Stomach smooth muscle (tissue), 2 donors: ENCODE results near the gene IL26.

ENCODE experiments used
- H3K27ac ChIP-seq: one replicate; pipeline ENCODE4 v1.7.0; 2013; ENCODE audit warnings: mild to moderate bottlenecking, low read length, inconsistent platforms
- H3K27me3 ChIP-seq, 2 donors: one replicate each; pipeline ENCODE4 v1.7.0; 2013; ENCODE audit warnings: low read length in 2 of 2; ENCODE audit not compliant: insufficient read depth in 2 of 2, control insufficient read depth in 1 of 2
- H3K36me3 ChIP-seq, 2 donors: one replicate each; pipeline ENCODE4 v1.7.0; 2013; ENCODE audit warnings: low read length in 2 of 2; ENCODE audit not compliant: control insufficient read depth in 2 of 2, insufficient read depth in 2 of 2
- H3K4me1 ChIP-seq: one replicate; pipeline ENCODE4 v1.7.0; 2013; ENCODE audit warnings: low read length; ENCODE audit not compliant: control insufficient read depth, insufficient read depth
- H3K4me3 ChIP-seq, 2 donors: one replicate each; pipeline ENCODE4 v1.7.0; 2013; ENCODE audit warnings: low read length in 2 of 2
- H3K9ac ChIP-seq, 2 donors: one replicate each; pipeline ENCODE4 v1.7.0; 2013; ENCODE audit warnings: low read length in 2 of 2, mild to moderate bottlenecking in 1 of 2
- H3K9me3 ChIP-seq, 2 donors: one replicate each; pipeline ENCODE4 v1.7.0; 2013; ENCODE audit warnings: low read length in 2 of 2; ENCODE audit not compliant: control insufficient read depth in 2 of 2
- donor health status: healthy.
- donor health status: Pancreatic carcinoma.

IL26 gene

GRCh38 chr12:68225576-68226476 lies at the start of gene IL26:
IL26 (minus strand) TSS chr12:68225810; CDS start chr12:68225756, 54 bp downstream.
- H3K9ac ChIP-seq: no peak within 1 kb of the TSS
- no peak within 1 kb of the TSS for H3K4me3 ChIP-seq
- no peak within 1 kb of the TSS for H3K27ac ChIP-seq
- no peaks in the 10 kb centered on the region for H3K36me3 ChIP-seq
- no peaks in the 10 kb centered on the region for H3K9me3 ChIP-seq
- peaks cover 9% of the 10 kb centered on the region for H3K4me1 ChIP-seq
- H3K27me3 ChIP-seq: no peaks in the 10 kb centered on the region

- Histone ChIP-seq H3K4me3 (no peak overlapping the region), H3K4me1 (no peaks in the 10 kb centered on the region), H3K27ac (no peak overlapping the region), H3K36me3 (no peaks in the 10 kb centered on the region), H3K9me3 (no peaks in the 10 kb centered on the region), H3K9ac (no peak overlapping the region), H3K27me3 (no peaks in the 10 kb centered on the region)
Observed at GRCh38 chr12:68272732-68273131, 47.1 kb upstream of the IL26 start.

- Histone ChIP-seq H3K9me3 (no peaks in the 10 kb centered on the region), H3K27ac (no peak overlapping the region), H3K9ac (no peak overlapping the region), H3K36me3 (no peaks in the 10 kb centered on the region), H3K4me3 (no peak overlapping the region), H3K27me3 (no peaks in the 10 kb centered on the region), H3K4me1 (no peaks in the 10 kb centered on the region)
Observed at GRCh38 chr12:68271346-68271745, 45.7 kb upstream of the IL26 start.

- Histone ChIP-seq H3K27me3 (no peaks in the 10 kb centered on the region), H3K4me1 (no peaks in the 10 kb centered on the region), H3K36me3 (no peaks in the 10 kb centered on the region), H3K9ac (no peak overlapping the region), H3K4me3 (no peak overlapping the region), H3K27ac (no peak overlapping the region), H3K9me3 (no peaks in the 10 kb centered on the region)
Observed at GRCh38 chr12:68270358-68270757, 44.7 kb upstream of the IL26 start.

GRCh38 chr12:68269779-68270178 lies 44.2 kb upstream of the IL26 start:
- no peak overlapping the region for H3K9ac ChIP-seq
- no peaks in the 10 kb centered on the region for H3K4me1 ChIP-seq
- H3K9me3 ChIP-seq: no peaks in the 10 kb centered on the region
- H3K4me3 ChIP-seq: no peak overlapping the region
- no peak overlapping the region for H3K27ac ChIP-seq
- H3K36me3 ChIP-seq: no peaks in the 10 kb centered on the region
- H3K27me3 ChIP-seq: no peaks in the 10 kb centered on the region

GRCh38 chr12:68268967-68269366 lies 43.4 kb upstream of the IL26 start:
- no peaks in the 10 kb centered on the region for H3K4me1 ChIP-seq
- H3K36me3 ChIP-seq: no peaks in the 10 kb centered on the region
- H3K4me3 ChIP-seq: no peak overlapping the region
- H3K9me3 ChIP-seq: no peaks in the 10 kb centered on the region
- H3K9ac ChIP-seq: no peak overlapping the region
- no peak overlapping the region for H3K27ac ChIP-seq
- no peaks in the 10 kb centered on the region for H3K27me3 ChIP-seq

GRCh38 chr12:68267892-68268396 lies 42.3 kb upstream of the IL26 start:
- H3K27me3 ChIP-seq: no peaks in the 10 kb centered on the region
- no peak overlapping the region for H3K9ac ChIP-seq
- no peak overlapping the region for H3K4me3 ChIP-seq
- H3K9me3 ChIP-seq: no peaks in the 10 kb centered on the region
- no peaks in the 10 kb centered on the region for H3K4me1 ChIP-seq
- no peaks in the 10 kb centered on the region for H3K36me3 ChIP-seq
- no peak overlapping the region for H3K27ac ChIP-seq

GRCh38 chr12:68264857-68265256 lies 39.2 kb upstream of the IL26 start:
- H3K27ac ChIP-seq: no peak overlapping the region
- no peak overlapping the region for H3K9ac ChIP-seq
- no peaks in the 10 kb centered on the region for H3K36me3 ChIP-seq
- no peaks in the 10 kb centered on the region for H3K4me1 ChIP-seq
- no peaks in the 10 kb centered on the region for H3K27me3 ChIP-seq
- no peaks in the 10 kb centered on the region for H3K9me3 ChIP-seq
- no peak overlapping the region for H3K4me3 ChIP-seq

- Histone ChIP-seq H3K27ac (no peak overlapping the region), H3K4me3 (no peak overlapping the region), H3K36me3 (no peaks in the 10 kb centered on the region), H3K4me1 (no peaks in the 10 kb centered on the region), H3K9me3 (no peaks in the 10 kb centered on the region), H3K27me3 (no peaks in the 10 kb centered on the region), H3K9ac (no peak overlapping the region)
Observed at GRCh38 chr12:68264158-68264855, 38.7 kb upstream of the IL26 start.

GRCh38 chr12:68263366-68263765 lies 37.8 kb upstream of the IL26 start:
- no peaks in the 10 kb centered on the region for H3K9me3 ChIP-seq
- no peak overlapping the region for H3K27ac ChIP-seq
- H3K4me3 ChIP-seq: no peak overlapping the region
- H3K9ac ChIP-seq: no peak overlapping the region
- no peaks in the 10 kb centered on the region for H3K4me1 ChIP-seq
- no peaks in the 10 kb centered on the region for H3K36me3 ChIP-seq
- H3K27me3 ChIP-seq: no peaks in the 10 kb centered on the region

DNA sequence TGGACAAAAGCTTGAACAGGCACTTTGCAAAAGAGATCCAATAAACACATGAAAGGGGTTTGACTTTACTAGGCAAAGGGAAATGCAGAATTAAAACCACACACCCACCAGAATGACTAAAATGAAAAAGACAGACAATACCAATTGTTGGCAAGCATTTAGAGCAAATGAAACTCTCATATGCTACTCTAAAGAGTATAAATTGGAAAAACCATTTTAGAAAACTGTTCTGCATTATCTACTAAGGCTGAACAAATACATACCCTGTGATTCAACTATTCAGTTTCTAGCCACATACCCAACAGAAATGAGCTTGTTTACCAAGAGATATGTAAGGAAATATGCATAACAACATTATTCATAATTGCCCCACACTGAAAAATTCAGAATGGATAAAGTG lies 36.3 kb upstream of the IL26 start:
- H3K4me3 ChIP-seq: no peak overlapping the region
- no peaks in the 10 kb centered on the region for H3K4me1 ChIP-seq
- H3K27ac ChIP-seq: no peak overlapping the region
- no peaks in the 10 kb centered on the region for H3K9me3 ChIP-seq
- H3K36me3 ChIP-seq: no peaks in the 10 kb centered on the region
- H3K9ac ChIP-seq: no peak overlapping the region
- no peaks in the 10 kb centered on the region for H3K27me3 ChIP-seq
